C4-2B (cell line): Measurements from ENCODE around the gene CFAP46.

Experiments
- CTCF ChIP-seq: fragments of 450-650 bp; conservative IDR thresholded peaks from 2 replicates; pipeline ENCODE4 v1.5.1; 2017; ENCODE audit warnings: mild to moderate bottlenecking
- ZFX ChIP-seq: fragments of 450-650 bp; IDR thresholded peaks from 2 replicates; pipeline ENCODE4 v1.6.1; 2017

- no peak for TF ChIP-seq CTCF
- no peak for TF ChIP-seq ZFX
Measured at GRCh38 chr10:132878091-132878729, 64.2 kb downstream of the CFAP46 start.
